Retinal pigment epithelial cell (primary cell): ENCODE results near the gene SALL3.

Source experiments
- DNase-seq: peaks from one replicate; pipeline ENCODE4 v3.0.0-alpha.2; 2010; ENCODE audit warnings: low read depth
- H3K4me3 ChIP-seq: 2 replicates; pipeline ENCODE4 v1.5.1; 2011; ENCODE audit warnings: mild to moderate bottlenecking, low read length, control low read depth, moderate library complexity
- CTCF ChIP-seq: conservative IDR thresholded peaks from 2 replicates; pipeline ENCODE4 v1.5.1; 2011; ENCODE audit warnings: low read depth, low read length, control low read depth, inconsistent platforms

The SALL3 gene

GRCh38 chr18:78975699-78976335 lies 3.8 kb upstream of the SALL3 start:
- no peak for TF ChIP-seq CTCF

DNA sequence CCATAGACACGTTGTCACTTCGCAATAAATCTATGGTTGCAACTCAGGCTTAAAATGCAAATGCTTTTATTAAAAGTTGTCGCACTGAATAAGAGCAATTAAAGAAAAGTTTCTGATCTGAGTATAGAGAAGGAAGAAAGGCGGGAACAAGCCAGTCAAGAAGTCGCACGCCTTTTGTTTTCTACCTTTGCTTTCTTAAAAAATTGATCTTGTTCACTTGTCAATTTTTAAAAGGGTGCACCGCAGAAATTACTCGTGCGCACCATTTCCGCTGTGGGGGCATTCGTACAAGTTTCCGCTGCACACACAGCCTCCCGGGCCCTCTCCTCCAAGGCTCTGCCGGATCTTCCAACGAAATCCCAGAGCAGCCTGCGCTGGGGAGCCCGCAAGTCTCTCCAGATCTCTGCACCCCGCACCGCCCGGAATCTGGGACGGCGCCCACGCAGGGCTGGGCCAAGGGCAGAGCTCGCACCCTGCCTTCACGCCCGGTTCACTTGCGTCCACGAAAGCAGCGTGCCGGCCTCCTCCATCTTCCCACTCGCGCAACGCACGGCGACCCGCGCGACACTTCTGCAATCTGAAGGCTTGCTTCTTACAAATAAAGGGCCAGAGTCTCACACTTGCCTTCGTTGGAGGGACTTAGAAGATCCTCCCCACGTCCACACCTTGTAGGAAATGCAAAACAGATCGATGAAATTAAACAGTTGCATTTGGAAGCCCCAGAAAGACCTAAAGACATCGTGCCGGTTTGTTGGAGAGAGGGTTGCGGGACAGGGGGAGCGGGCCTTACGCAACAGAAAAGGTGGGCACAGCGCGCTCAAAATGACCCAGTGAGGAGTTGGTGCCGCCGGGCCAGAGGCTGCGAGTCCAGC lies 2.6 kb upstream of the SALL3 start:
- DNase-seq: no peak
- no peak for TF ChIP-seq CTCF
- no peak overlapping the region for H3K4me3 ChIP-seq

More at GRCh38 chr18:78975699-78976335, 3.8 kb upstream of the SALL3 start:
- no peak for DNase-seq
- no peak overlapping the region for H3K4me3 ChIP-seq

DNA sequence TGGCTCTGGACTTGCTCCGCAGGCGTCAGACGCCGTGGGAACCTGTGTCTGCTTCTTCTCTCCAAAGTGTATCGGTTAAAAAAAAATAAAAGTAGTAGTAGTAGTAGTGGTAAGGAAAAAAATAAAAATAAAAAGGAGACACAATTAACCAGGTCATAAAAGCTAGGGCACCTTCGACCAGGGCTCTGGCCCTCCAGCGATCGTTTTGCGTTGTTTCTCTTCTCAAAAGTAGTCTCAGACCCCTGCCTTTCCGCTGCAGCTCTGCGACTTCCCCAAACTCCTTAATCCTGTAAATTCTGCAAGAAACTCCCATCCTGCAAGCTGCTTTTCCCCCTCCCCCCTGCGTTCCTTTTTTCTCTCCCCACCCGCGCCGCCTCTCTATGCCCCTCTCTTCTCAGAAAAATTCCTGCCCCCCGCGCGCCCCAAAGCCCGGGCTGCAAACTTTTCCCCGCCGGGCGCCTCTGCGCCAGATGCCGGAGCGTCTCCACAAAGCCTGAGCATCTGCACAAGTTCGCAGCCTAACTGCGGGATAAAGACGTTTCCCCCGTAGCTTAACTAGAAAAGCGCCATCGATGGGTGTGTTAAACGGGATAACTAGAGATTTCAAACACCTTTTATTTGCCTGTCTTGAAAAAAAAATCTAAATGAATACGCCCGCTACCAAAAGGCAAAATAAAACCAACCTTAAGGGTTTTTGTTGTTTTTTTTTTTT lies 1.8 kb upstream of the SALL3 start:
- DNase-seq: no peak
- TF ChIP-seq CTCF: no peak
- H3K4me3 ChIP-seq: no peak overlapping the region

DNA sequence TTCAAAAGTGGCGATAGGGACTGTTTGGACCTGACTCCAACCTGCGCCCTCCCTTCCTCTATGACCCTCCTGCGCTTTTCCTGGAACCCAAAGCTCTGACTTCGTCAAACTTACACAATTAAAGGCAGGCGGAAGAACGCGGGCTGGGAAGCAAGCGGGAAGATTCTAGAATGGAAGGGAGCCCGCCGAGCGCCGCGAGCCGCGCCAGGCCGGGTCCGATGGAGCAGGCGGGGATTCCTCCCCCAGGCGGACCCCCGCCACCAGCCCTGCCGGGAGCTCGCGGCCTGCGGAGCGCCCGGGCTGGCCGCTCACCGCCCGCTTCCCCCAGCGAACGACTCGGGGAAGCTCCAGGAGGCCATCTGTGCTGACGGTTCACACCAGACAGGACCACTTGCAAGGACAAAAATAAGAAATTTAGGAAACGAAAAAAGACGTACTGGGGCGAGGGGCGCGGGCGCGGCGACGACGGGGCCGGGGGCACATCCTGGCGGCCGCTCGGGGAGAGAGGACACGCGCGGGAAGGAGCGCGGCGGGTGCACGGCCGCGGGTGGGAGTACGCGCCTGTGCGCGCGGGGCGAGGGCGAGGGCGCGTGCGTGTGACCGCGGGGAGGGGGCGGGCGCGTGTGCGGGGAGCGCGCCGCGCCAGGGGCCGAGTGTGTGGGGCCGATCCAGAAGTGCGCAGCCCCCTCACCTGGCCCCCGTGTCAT lies 1.1 kb upstream of the SALL3 start:
- DNase-seq: no peak
- no peak for TF ChIP-seq CTCF
- H3K4me3 ChIP-seq: no peak overlapping the region

GRCh38 chr18:78979056-78979729 lies 425 bp upstream of the SALL3 start:
- no peak overlapping the region for H3K4me3 ChIP-seq
- TF ChIP-seq CTCF: no peak
- DNase-seq: no peak

DNA sequence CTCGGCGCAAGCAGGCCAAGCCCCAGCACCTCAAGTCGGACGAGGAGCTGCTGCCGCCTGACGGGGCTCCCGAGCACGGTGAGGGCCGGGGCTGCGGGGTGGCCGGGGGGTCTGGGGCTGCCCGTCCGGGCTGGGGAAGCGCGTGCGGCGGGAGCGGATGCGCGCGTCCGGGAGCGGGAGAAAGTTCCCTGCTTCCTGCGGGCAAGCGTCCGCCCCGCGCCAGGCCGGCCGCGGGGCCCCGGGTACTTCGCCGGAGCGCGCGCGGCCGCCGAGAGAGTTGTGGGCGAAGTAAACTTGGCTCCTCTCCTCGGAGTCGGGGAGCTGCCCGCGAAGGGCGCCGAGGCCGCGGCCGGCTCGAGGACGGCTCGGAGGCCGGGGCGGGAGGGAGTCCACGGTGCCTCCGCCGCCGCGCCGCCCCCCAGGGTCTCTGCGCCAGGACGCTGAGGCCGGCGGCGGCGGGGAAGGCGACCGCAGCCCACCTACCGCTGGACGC lies 707 bp downstream of the SALL3 start:
- no peak overlapping the region for H3K4me3 ChIP-seq
- no peak for TF ChIP-seq CTCF

More for the DNA sequence above, 707 bp downstream of the SALL3 start:
- no peak for DNase-seq
